COLO668 (cell line): ENCODE results near the gene UGT1A5.

Experiments
- DNase-seq: peaks from one replicate; lab custom pipeline; 2025; ENCODE audit not compliant: unreplicated experiment; lab: John Stamatoyannopoulos, UW

UGT1A5 gene

GRCh38 chr2:233712611-233713261 lies at the start of gene UGT1A5:
Gene UGT1A5, plus strand, starts transcription at chr2:233712907. Its CDS starts 85 bp downstream, at chr2:233712992.
- no peak for DNase-seq

GRCh38 chr2:233663911-233664310 lies 48.8 kb upstream of the UGT1A5 start:
- no peak for DNase-seq

- no peak for DNase-seq
These were observed 44.0 kb upstream of the UGT1A5 start for GRCh38 chr2:233668605-233669260.

GRCh38 chr2:233671290-233672161 lies 41.2 kb upstream of the UGT1A5 start, which contains the start of gene UGT1A9:
Gene UGT1A9, plus strand, starts transcription at chr2:233671898. Its CDS starts 37 bp downstream, at chr2:233671935.
- no peak for DNase-seq

- no peak for DNase-seq
These were observed 39.8 kb upstream of the UGT1A5 start for GRCh38 chr2:233672886-233673285.

- DNase-seq: no peak
These were observed 38.8 kb upstream of the UGT1A5 start for GRCh38 chr2:233673896-233674295.

- DNase-seq: no peak
These were observed 38.4 kb upstream of the UGT1A5 start for GRCh38 chr2:233674314-233674713.

- no peak for DNase-seq
These were observed 37.7 kb upstream of the UGT1A5 start for GRCh38 chr2:233674995-233675394.

- no peak for DNase-seq
These were observed 36.7 kb upstream of the UGT1A5 start for GRCh38 chr2:233676046-233676445.

- DNase-seq: no peak
These were observed 33.5 kb upstream of the UGT1A5 start for GRCh38 chr2:233679196-233679595.

- no peak for DNase-seq
These were observed 32.2 kb upstream of the UGT1A5 start for GRCh38 chr2:233680361-233681045.

GRCh38 chr2:233681521-233682099 lies 31.1 kb upstream of the UGT1A5 start, which contains the start of gene UGT1A7:
Gene UGT1A7, plus strand, starts transcription at chr2:233681901. Its CDS starts 37 bp downstream, at chr2:233681938.
- DNase-seq: no peak

GRCh38 chr2:233684640-233685039 lies 28.1 kb upstream of the UGT1A5 start:
- DNase-seq: no peak

- no peak for DNase-seq
These were observed 25.8 kb upstream of the UGT1A5 start for GRCh38 chr2:233686928-233687327.

- no peak for DNase-seq
These were observed 24.4 kb upstream of the UGT1A5 start for GRCh38 chr2:233688341-233688740.

- no peak for DNase-seq
These were observed 23.7 kb upstream of the UGT1A5 start for GRCh38 chr2:233689031-233689430.

GRCh38 chr2:233689501-233689900 lies 23.2 kb upstream of the UGT1A5 start:
- DNase-seq: no peak

- DNase-seq: no peak
These were observed 22.3 kb upstream of the UGT1A5 start for GRCh38 chr2:233690444-233690843.

GRCh38 chr2:233691443-233692433 lies 21.0 kb upstream of the UGT1A5 start:
- DNase-seq: no peak
